Heart left ventricle (tissue), 16 donors: ENCODE results near the gene MACC1. TPM values are rescaled to one million over a fixed set of nuclear protein-coding genes. Genes with fewer than 3 reads are reported as not detected.

ENCODE experiments used
- ATAC-seq, 4 donors: fragments of 200-7000 bp; cut with Tn5 transposase; one replicate each; pipeline ENCODE4 v1.9.1; 2020 to 2022; ENCODE audit warnings: moderate library complexity in 4 of 4, mild to moderate bottlenecking in 3 of 4, moderate number of reproducible peaks in 1 of 4
- DNase-seq, 5 donors: peaks; one replicate each; pipeline ENCODE4 v3.0.0-alpha.2; 2020
- H3K27ac ChIP-seq, 12 donors: fragments of 200-600 bp; sonication (generic) in 4 of 12; one replicate each; pipeline versions ENCODE4 v1.5.0 to v1.8.0; 2016 to 2022; ENCODE audit warnings: mild to moderate bottlenecking in 2 of 12
- H3K27me3 ChIP-seq, 9 donors: fragments of 200-600 bp; sonication (generic) in 2 of 9; one replicate each; pipeline versions ENCODE4 v1.5.1 to v1.8.0; 2016 to 2022; ENCODE audit warnings: mild to moderate bottlenecking in 3 of 9
- H3K36me3 ChIP-seq, 9 donors: fragments of 200-600 bp; sonication (generic) in 2 of 9; one replicate each; pipeline versions ENCODE4 v1.5.0 to v1.8.0; 2018 to 2022; ENCODE audit warnings: mild to moderate bottlenecking in 2 of 9
- H3K4me1 ChIP-seq, 12 donors: fragments of 200-600 bp; sonication (generic) in 4 of 12; one replicate each; pipeline versions ENCODE4 v1.5.0 to v1.8.0; 2016 to 2022; ENCODE audit warnings: mild to moderate bottlenecking in 3 of 12
- H3K4me3 ChIP-seq, 12 donors: fragments of 200-600 bp; sonication (generic) in 4 of 12; one replicate each; pipeline versions ENCODE4 v1.5.0 to v1.8.0; 2017 to 2022; ENCODE audit warnings: mild to moderate bottlenecking in 9 of 12, moderate library complexity in 4 of 12
- H3K9me3 ChIP-seq, 12 donors: fragments of 200-600 bp; sonication (generic) in 4 of 12; one replicate each; pipeline versions ENCODE4 v1.5.0 to v1.8.0; 2016 to 2022; ENCODE audit warnings: mild to moderate bottlenecking in 1 of 12
- CTCF ChIP-seq, 12 donors: fragments of 200-600 bp; sonication (generic) in 4 of 12; IDR thresholded peaks; one replicate each; pipeline versions ENCODE4 v1.5.0 to v1.8.0; 2018 to 2022; ENCODE audit warnings: antibody characterized with exemption in 12 of 12, mild to moderate bottlenecking in 5 of 12
- POLR2A ChIP-seq, 2 donors: fragments of 450-650 bp; IDR thresholded peaks; one replicate each; pipeline ENCODE4 v1.6.1; 2017; ENCODE audit warnings: antibody characterized with exemption in 2 of 2, mild to moderate bottlenecking in 2 of 2, moderate library complexity in 2 of 2
- WGBS, 4 donors: extraction: QIAGEN DNeasy Blood & Tissue Kit in 2 of 4; methylation state at CpG; one replicate each; pipeline versions ENCODE4 v1.1.5 to v1.1.7; 2013 to 2018; 5-methylcytosine and 5-hydroxymethylcytosine counted together
- intact Hi-C, 10 donors: fragments of 100-400 bp; cut with DNase I; formaldehyde crosslinking; loops; one replicate each; pipeline versions ENCODE4 v1.11.1 to v1.14.2; 2022
- polyA plus RNA-seq, 2 donors: library from polyadenylated mRNA; stranded (reverse); fragments of 200-250 nt; gene quantifications; one replicate each; pipeline ENCODE4 v1.2.3, GENCODE V29; 2013
- total RNA-seq, 9 donors: library from RNA; depleted of rRNA in 2 of 9; stranded (reverse); fragments of >200 nt in 2 of 9; fragmentation: NEBNext Ultra II Directional in 3 of 9; extraction: Animal tissue kit (Norgen Biotek cat#: 25700) in 3 of 9; gene quantifications; one replicate each; pipeline versions ENCODE4 v1.1.0 to v1.2.4, GENCODE V29; 2016 to 2023
- donor health status: ischemic (EF 13 %, LVEDD 7.1; RV severe dilation, severe dysfunction).
- donor health status: healthy with polysubstance abuse.
- donor health status: DM: no; HTN: yes; CAD: no.
- donor health status: DM: no; HTN: no; CAD: no.
- donor health status: ischemic (EF 25% LVEDD 6.9; RV normal size, moderate dysfunction).
- donor health status: ischemic (EF 25% LVEDD 5.7; RV mildly dilated, moderate dysfunction).
- donor health status: healthy.
- donor health status: DM: yes; HTN: yes; CAD: no.
- donor health status: ischemic (EF 35%, LVEDD 5.7; RV mildly dilated, moderate dysfunction).
- donor health status: nonischemic (EF 11% LVEDD 7.7; RV severe dilation, severe dysfunction).
- donor health status: DM: yes; HTN: yes; CAD: no.
- donor health status: PGD.
- donor health status: ischemic (EF 29% LVEDD 5.4; RV normal size, mild dysfunction).
- donor health status: nonischemic (EF 23%, LVEDD 6.1; RV moderate dilation, normal function).

MACC1 gene
- total and polyA plus RNA-seq, 11 donors, result under 0.01 to 1.3 (median 0.12) TPM; not detected in 4

DNA sequence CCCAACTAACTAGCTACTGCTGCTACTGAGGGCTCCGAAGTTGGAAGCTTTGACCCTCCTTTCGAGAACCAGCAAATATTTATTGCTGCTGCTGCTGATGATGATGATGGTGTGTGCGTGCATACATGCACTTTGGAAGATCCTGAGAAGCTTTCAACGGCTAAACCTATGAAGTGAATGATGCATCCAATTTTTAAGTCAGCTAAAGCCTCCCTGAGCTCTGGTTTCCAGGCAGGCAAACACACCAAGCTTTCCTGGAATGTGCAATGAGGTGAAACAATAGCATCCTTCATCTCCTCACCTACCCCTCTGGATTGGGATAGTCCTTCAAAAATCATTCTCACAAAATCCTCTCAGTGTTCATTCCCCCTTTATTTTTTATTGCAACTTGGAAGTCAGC lies 13.9 kb downstream of the MACC1 start:
- intact Hi-C loops, result no loop called here
- Histone ChIP-seq H3K9me3 (peaks cover 0 to 3% (median 0%) of the 10 kb centered on the region in 12 donors), H3K36me3 (no peaks in the 10 kb centered on the region), H3K4me1 (peaks cover 0 to 18% (median 0%) of the 10 kb centered on the region in 12 donors), H3K27me3 (no peaks in the 10 kb centered on the region), H3K4me3 (no peak overlapping the region), H3K27ac (no peak overlapping the region)
- WGBS, 4 donors, result 84 to 91% (median 89%) methylated on average over 4 of the region's 4 CpGs
- DNase-seq (no peak), ATAC-seq (no peak)
- TF ChIP-seq CTCF (IDR thresholded peaks at IDR 0.05) (no peak), POLR2A (IDR thresholded peaks at IDR 0.05) (no peak)

DNA sequence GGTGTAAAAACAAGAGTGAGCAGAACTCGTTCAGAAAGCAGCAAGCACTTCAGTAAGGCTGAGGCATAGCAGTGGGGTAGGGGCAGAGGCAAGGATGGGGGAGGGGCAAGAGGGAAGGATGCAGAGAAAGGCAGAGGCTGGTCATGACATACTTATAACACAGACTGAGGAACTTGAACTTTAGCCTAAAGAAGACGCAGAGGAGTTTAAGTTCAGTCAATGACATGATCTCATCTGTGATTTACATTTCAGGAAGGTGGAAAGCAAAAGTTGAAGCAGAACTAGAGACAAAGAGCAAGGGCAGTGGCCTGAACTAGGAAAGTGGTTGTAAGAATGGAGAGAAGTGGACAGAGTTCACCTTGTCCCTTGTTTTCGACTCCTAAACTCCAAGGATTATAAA lies 15.8 kb downstream of the MACC1 start:
- 55 to 60% (median 58%) methylated on average over 3 of the region's 3 CpGs for WGBS, 4 donors

GRCh38 chr7:20200971-20201370 lies 16.2 kb downstream of the MACC1 start:
- Histone ChIP-seq H3K36me3 (no peaks in the 10 kb centered on the region), H3K4me3 (no peak overlapping the region), H3K9me3 (no peaks in the 10 kb centered on the region), H3K4me1 (peaks cover 0 to 22% (median 0%) of the 10 kb centered on the region in 12 donors), H3K27me3 (no peaks in the 10 kb centered on the region), H3K27ac (peak overlapping the region in 1 of 12 donors; percentile 34)
- TF ChIP-seq POLR2A (IDR thresholded peaks at IDR 0.05), result no peak
- no peak for TF ChIP-seq CTCF (IDR thresholded peaks at IDR 0.05)
- DNase-seq (no peak), ATAC-seq (no peak)
- intact Hi-C loops, result no loop called here

More for the DNA sequence above, 15.8 kb downstream of the MACC1 start:
- TF ChIP-seq CTCF (IDR thresholded peaks at IDR 0.05) (no peak), POLR2A (IDR thresholded peaks at IDR 0.05) (no peak)
- Histone ChIP-seq H3K27ac (peak overlapping the region in 1 of 12 donors; percentile 34), H3K4me3 (no peak overlapping the region), H3K36me3 (no peaks in the 10 kb centered on the region), H3K9me3 (no peaks in the 10 kb centered on the region), H3K27me3 (no peaks in the 10 kb centered on the region), H3K4me1 (peaks cover 0 to 22% (median 0%) of the 10 kb centered on the region in 12 donors)
- DNase-seq (no peak), ATAC-seq (no peak)
- intact Hi-C loops, result no loop called here

DNA sequence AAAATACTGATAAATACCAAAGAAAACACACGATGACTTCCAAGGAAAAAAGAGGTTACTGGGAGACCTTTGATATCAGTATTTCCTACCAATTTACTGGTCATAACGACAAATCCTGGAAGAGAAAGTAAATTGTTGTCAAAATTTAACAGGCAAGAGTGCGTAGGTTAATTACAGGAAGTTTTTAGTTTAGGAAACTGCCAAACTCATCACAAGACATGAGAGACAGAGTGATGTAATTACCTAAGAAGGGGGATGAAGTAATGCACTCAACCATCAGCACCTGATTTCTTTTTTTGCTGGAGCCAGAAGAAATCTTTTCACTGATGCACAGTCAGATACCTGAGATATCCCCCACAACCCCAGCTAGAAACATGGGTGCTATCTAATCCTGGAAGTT lies 16.8 kb downstream of the MACC1 start:
- intact Hi-C loops, result no loop called here
- Histone ChIP-seq H3K36me3 (no peaks in the 10 kb centered on the region), H3K27me3 (no peaks in the 10 kb centered on the region), H3K27ac (peak overlapping the region in 1 of 12 donors; percentile 56), H3K4me1 (peaks cover 0 to 22% (median 0%) of the 10 kb centered on the region in 12 donors), H3K4me3 (no peak overlapping the region), H3K9me3 (no peaks in the 10 kb centered on the region)
- ATAC-seq (no peak), DNase-seq (no peak)
- no peak for TF ChIP-seq CTCF (IDR thresholded peaks at IDR 0.05)
- no peak for TF ChIP-seq POLR2A (IDR thresholded peaks at IDR 0.05)
- 47 to 64% (median 58%) methylated on average over 3 of the region's 3 CpGs for WGBS, 4 donors
